Thyroid gland (tissue), 4 donors: ENCODE data around the gene SETBP1.

Source experiments
- CTCF ChIP-seq, 6 experiments: fragments of 200-600 bp in 3 of 6; fragments of 450-650 bp in 3 of 6; sonication (generic) in 3 of 6; IDR thresholded peaks; one replicate each; pipeline ENCODE4 v1.5.1; 2016 to 2019; ENCODE audit warnings: antibody characterized with exemption in 6 of 6, mild to moderate bottlenecking in 2 of 6, inconsistent platforms in 1 of 6, moderate library complexity in 1 of 6
- POLR2A ChIP-seq, 2 donors: fragments of 450-650 bp; IDR thresholded peaks; one replicate each; pipeline ENCODE4 v1.6.1; 2017; ENCODE audit warnings: antibody characterized with exemption in 2 of 2, mild to moderate bottlenecking in 2 of 2, moderate library complexity in 1 of 2

- TF ChIP-seq POLR2A (IDR thresholded peaks at IDR 0.05) (no peak), CTCF (IDR thresholded peaks at IDR 0.05) (no peak)
These were observed 364.1 kb downstream of the SETBP1 start for GRCh38 chr18:45044787-45045186.
